Epithelial cell of prostate (primary cell): Measurements from ENCODE around the gene LDLRAD4.
A peak's percentile ranks its signal among the peaks of the same experiment; 100 is the strongest.

Experiments
- DNase-seq: peaks from one replicate; pipeline ENCODE4 v3.0.0-alpha.2; 2011; ENCODE audit warnings: low read depth, low spot score
- H3K27ac ChIP-seq: fragments of 450-650 bp; 2 replicates; pipeline ENCODE4 v1.5.1; 2017; ENCODE audit warnings: mild to moderate bottlenecking

LDLRAD4 gene

DNA sequence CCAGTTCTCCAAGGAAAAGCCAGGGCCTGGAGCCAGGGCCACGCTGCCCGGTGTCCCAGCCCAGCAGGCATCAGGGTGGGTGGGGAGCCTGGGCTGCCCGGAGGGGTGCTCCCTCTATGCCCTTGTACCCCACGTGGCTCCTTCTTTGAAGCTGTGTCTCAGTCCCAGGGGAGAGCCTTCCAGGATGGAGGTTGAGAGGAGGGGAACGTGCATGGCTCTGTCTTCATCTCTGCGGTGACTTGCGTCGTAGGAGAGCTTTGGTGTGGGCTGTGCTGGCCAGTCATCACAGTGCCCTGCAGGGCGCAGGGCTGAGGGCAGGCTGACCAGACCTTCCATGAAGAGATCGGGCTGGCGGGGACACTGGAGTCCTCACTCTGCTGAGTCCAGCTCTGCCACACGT is 197.2 kb downstream of the LDLRAD4 start:
- H3K27ac ChIP-seq, result no peak overlapping the region
- no peak for DNase-seq

DNA sequence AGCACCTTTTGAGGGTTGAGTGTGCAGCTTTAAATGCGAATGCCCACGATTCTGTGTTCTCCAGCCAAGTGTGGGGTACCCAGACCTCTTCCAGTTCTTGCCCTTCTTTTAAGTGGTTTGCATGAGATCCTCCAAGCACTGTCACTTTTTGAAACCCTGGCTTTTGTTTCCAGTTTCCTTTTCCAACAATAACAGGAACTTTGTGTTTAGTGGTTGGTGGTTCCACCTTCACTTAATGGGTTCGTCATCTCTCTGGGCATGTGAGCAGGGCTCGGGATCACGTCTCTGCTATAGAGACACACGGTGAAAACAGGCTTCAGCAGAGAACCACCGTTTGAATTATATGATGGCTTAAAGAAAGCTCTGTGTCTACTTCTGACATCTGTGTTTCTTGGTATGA is 197.6 kb downstream of the LDLRAD4 start:
- no peak for DNase-seq
- no peak overlapping the region for H3K27ac ChIP-seq

DNA sequence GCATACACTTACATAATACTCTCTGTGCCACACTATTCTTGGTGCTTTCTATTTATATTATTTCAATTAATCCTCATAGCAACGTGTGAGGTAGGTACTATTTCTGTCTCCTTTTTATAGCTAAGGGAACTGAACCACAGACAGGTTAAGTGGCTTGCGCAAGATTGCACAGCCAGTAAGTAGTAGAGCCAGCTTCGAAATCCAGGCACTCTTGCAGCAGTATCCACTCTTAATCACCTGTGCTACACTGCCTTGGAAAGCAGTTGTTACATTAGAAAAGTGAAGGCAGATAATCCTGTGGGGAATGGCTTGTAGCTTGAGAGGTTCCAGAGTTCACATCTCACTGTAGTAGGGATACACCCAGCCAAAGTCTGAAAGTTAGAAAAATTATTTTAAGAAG is 198.3 kb downstream of the LDLRAD4 start:
- no peak for DNase-seq
- no peak overlapping the region for H3K27ac ChIP-seq

DNA sequence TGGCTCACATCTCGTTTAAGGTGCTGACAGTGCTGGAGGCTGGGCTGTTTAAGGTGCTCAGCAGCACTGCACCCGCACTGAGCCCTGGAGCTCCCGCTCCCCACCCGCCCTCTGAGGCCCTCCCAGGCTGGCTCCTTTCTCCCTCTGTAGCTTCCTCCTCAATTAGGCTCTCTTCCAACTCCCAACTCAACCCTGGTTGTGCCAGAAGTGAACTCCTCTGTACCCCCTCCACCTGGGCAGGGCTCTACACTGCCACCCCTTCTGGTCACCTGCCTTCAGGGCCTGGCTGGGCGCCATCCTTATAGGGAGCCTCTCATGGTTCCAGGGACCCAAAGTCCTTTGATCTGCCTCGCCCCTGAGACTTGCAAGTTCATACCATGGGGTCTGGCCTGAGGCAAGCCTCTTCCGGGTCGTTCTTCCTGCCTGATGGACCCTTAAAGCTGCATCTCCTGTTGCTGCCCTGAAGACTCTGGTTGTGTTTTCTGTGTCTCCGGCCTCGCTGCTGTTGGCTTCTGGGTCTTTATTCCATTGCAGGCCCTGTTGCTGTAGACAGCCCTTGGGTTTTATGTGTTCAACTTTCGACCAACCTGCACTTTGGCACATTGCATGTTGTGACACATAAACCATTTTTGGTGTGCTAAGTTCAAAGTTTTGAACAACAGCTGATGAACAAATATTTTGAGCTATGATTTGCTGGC is 199.6 kb downstream of the LDLRAD4 start:
- DNase-seq, result no peak

DNA sequence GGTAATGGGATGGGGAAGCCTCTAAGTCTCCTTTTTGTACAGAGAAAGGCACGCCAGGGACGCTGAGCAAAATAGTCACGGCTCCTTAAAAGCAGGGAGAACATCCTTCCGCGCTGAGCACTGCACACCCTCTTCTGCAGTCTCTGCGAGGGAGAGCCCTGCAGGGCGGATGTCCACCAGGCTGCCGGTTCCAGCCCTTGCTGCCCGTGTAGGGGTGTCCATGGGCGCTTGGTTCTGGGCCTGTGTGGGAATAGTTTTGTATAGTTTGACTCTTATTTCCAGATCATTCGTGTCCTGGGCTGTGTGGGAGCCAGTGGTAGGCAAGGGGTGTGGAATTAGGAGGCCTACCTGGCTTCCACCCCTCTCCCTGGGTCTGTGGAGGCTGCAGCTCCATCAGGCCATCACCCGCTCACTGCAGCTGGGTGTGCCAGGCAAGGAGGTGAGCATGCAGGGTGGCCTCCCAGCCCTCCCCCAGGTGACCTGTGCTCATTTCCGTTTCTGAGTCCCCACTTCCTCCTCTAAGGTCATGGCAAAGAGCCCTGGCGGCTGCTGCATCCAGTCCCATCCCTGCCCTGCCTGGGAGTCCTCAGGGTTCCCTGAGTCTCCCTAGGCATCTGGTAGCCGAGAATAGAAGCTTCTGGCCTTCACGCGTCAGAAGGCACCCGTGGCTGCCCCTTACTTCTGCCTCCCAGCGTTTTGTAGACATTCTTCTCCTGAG is 202.6 kb downstream of the LDLRAD4 start:
- no peak overlapping the region for H3K27ac ChIP-seq
- no peak for DNase-seq

More for the DNA sequence above, 199.6 kb downstream of the LDLRAD4 start:
- H3K27ac ChIP-seq, result no peak overlapping the region

DNA sequence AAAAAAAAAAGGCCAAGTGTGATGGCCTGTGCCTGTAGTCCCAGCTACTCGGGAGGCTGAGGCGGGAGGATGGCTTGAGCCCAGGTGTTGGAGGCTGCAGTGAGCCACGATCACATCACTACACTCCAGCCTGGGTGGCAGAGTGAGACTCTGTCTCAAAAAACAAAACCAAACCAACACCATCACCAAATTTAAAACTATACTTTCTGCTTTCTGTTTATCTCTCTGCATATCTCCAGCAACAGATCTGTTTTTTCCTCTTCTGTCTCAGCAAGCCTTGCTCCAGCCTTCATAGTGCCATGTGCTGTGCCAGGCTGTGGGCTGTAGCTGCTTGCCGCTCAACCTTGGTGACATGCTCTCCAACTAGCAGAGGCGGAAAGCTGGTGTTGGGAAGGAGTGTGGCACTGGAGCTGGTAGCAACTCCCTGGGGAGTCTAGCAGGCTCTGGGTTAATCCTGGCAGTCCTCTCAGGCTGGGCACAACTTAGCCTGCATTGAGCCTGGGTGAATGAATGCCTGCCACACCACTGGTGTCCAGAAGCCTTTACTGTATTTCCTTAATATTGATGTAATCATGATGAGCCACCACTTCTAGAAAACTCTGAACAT is 204.1 kb downstream of the LDLRAD4 start:
- no peak for DNase-seq
- H3K27ac ChIP-seq, result no peak overlapping the region

DNA sequence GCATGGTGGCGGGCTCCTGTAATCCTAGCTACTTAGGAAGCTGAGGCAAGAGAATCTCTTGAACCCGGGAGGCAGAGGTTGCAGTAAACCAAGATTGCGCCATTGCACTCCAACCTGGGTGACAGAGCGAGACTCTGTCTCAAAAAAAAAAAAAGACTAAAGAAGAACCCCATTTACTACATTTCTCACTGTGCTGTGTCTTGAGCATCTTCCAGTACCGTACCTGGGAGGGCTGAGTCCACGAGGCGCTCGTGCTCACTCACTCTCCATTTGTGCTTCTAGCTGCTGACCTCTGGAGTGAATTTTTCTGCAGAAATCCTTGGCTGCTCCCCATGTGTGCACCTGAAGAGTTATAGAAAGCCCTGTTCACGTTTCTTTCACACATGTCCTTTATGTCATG is 204.8 kb downstream of the LDLRAD4 start:
- no peak for DNase-seq
- H3K27ac ChIP-seq, result no peak overlapping the region

DNA sequence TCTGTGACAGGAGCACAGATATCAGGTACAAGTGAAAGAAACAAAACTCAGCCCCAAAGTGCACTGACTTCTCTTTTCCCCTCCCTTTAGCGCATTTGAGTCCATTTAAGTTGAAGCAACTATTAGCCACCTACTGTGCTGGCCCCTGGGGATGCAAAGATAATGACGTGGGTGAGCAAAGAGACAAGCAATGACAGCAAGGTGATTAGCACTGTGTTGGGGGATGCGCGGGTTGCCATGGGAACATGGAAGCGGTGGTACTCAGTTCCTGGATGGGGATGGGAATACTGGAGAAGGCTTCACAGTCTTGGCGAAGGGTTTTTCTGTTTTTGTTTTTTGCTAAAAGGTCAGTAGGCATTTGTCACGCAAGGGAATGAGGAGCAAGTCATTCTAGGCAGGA is 205.8 kb downstream of the LDLRAD4 start:
- no peak overlapping the region for H3K27ac ChIP-seq

DNA sequence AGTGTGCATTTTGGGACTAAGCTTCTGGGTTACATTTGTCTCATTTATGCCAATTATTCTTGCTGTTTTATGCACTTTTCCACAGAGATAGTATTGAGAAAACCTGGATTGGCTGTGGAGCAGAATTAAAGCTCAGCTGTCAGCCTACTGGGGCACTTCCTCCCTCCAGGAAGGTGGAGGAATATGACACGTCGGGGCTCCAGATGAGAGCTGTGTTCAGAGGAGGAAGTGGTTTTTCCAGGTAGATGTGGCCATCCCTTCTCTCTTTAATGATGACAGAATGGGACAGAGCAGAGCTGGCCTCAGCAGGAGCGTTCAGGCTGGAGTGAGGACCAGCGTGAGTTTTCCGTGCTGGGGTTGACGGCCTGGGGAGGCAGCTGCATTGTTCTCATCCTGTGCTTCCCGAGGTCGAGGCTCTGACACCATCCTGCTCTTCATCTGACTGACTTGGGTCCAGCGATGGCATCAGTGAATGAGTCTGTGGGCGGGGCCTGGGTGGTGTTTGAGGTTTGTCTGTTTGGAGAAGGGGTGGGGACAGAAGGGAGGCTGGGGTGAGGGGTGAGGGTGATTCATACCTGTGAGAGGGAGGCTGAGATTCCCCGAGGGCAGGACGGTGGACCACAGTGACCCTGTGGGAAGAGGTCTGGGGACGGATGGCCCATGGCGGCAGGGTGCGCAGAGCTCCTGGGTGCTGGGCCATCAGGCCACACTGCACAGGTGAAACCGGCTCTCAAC is 207.0 kb downstream of the LDLRAD4 start:
- no peak for DNase-seq
- no peak overlapping the region for H3K27ac ChIP-seq

More for the DNA sequence above, 205.8 kb downstream of the LDLRAD4 start:
- DNase-seq, result no peak

DNA sequence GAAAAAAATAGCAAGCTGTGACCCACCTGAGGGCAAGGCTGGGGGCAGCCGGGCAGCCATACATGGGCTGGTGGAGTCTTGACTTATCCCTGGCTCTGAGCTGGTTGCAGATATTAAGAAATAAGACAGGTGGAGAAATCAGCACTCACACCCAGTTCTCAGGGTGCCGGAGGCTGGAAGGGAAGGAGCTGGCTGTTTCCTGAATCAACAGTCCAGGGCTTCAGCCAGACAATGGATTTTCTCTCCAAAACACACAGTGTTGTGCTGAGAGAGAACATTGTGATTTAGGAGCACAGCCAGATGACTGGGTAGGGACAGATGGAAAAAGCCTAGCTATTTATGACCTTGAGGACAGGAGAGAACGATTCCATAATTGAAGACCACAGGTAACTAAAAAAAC is 208.8 kb downstream of the LDLRAD4 start:
- no peak for DNase-seq
- H3K27ac ChIP-seq, result no peak overlapping the region

DNA sequence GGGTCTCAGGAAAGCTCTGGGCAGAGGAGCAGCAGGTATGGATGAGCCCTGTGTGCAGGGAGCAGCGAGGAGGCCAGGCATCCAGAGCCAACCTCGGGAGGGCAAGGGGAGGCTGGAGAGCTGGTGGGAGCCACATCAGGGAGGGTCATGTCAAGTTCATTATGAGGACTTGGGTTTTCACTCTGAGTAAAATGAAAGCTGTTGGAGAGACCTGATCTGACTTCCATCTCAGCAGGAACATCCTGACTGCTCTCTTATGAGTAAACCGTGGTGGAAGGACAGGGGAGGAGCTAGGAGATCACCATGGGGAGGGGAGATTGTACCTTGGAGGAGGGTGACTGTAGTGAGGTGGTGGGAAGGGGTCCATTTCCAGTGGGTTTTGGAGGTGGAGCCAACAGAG is 209.8 kb downstream of the LDLRAD4 start:
- no peak overlapping the region for H3K27ac ChIP-seq
- no peak for DNase-seq

DNA sequence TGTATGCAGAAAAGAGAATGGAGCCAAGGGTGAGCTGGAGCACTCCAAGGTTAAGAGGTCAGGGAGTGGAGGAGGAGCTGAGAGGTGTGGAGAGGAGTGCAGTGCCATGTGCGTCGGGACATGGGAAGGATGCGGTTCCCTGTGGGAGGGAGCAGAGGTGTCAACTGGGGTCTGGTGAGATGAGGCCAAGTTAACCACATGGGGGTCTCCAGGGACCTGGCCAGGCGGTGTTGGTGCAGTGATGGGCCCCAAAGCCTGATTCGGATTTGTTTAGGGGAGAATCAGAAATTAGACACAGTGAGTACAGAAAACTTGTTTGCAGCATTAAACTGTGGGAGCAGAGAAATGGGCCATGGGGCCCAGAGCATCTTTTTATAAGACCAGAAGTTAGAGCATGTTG is 210.5 kb downstream of the LDLRAD4 start:
- DNase-seq, result no peak
- no peak overlapping the region for H3K27ac ChIP-seq

DNA sequence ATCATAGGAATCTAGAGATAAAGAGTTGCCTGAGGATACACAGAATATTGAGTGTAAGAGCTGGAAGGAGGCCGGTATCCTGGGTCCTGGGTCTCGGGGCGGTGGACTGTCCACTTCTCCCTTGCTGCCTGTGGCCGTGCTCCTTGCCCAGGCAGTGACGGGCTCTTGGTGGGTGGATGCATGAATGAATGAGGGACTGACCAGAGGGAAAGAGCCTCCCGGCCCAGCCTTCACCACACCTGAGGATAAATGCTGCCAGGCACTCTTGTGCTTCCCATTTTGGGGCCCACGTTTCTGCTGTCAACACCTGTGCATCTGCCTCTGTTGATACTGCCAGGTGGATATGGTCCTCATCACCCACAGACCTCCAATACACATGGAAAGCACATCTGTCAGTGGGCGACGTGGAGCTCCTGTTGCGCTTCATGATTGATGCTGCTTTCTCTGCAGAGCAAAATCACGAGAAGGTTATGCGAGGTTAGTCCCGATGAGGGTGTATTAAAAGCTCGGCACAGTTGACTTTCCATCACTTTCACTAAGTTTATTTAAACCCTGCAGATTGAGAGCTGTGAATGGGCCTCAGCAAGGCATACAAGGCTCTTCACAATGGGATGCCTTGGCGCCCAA is 211.4 kb downstream of the LDLRAD4 start:
- no peak for DNase-seq
- no peak overlapping the region for H3K27ac ChIP-seq

DNA sequence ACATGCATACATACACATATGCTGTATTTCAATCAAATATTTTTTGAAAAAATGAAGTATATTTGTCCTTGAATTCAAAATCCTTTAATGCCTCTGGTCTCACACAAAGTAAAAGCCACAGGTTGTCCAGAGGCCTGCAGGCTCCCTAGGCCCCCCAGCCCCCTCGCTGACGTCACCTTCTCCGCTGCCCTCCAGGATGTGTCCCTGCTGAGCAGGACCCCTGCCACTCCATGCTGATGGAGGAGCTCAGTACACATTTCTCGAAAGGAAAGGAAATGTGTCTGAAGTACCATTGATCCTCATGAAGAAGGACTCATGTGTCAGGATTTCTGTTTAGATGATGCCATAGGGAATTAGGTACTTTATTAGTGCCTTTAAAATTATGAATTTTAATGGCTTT is 212.1 kb downstream of the LDLRAD4 start:
- no peak for DNase-seq
- no peak overlapping the region for H3K27ac ChIP-seq

DNA sequence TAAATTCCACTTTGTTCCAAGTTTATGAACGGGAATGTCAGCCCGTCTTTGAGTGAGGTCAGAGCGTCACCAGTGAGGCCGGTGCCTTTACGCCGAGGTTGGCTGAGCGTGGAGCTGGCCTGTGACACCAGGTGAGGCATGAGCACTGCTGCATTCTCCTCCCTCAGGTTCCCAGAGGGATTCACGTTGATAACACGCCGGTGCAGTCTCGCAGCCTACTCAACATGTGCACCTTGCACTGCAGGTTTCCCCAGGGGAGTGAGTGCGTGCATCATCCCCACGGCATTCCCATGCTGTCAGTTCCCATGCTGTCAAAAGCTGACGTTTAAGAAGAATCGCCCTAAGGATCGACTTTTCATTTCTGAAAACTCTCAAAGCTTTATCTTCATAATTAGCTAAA is 213.3 kb downstream of the LDLRAD4 start:
- no peak overlapping the region for H3K27ac ChIP-seq
- DNase-seq, result no peak

DNA sequence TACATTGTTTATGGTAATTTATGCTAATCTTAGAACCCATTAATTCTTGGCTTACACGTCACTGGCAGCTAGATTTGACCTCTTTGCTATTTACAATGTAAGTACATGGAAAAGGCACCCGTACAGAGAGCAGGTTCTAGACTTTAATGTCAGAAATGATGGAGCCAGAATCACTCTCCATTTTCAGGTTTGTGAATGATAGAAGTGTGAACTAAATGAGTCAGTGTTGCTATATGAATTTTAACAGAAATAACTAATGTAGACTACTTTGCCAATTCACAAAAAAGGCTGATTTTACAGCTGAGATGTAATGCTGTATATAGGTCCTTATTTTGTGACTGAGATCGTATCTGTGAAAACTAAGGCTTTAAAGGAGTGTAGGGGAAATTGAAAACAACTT is 214.6 kb downstream of the LDLRAD4 start:
- no peak for DNase-seq
- no peak overlapping the region for H3K27ac ChIP-seq

DNA sequence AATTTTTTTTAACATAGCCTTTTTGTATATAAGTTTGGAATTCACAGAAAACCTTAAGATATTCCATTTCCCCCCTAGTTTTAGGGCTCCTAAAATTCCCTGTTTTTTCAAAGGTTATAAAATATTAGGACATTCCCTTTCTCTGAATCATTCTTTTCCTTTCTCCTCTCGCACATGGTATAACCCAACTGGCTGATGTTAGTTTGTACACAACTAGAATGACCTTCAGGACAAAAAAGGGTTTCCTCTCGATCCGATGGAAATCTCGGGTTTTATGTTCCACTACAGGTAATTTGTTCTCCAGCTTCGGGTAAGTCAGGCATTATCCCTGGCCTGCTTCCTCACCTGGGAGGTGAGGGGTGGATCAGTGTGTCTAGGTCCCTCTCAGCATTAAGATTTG is 215.1 kb downstream of the LDLRAD4 start:
- no peak overlapping the region for H3K27ac ChIP-seq
- no peak for DNase-seq

DNA sequence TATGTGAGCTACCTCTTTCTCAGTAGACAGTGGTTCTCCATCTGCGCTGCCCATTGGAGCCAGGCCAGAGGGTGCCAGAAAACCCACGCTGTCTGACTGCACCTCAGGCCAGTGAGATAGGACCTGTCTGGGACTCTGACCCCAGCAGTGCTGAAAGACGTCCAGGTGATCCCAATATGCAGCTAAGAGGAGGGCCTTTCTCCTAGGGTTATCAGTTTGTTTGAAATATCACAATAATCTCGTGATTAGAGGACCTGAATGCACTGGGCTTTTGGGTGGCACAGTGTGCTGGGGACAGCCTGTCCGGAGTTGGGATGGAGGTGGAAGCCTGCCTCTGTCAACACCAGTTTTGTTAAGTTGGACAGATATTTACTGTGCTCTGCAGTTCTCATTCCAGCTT is 216.3 kb downstream of the LDLRAD4 start:
- H3K27ac ChIP-seq, result no peak overlapping the region
- no peak for DNase-seq

DNA sequence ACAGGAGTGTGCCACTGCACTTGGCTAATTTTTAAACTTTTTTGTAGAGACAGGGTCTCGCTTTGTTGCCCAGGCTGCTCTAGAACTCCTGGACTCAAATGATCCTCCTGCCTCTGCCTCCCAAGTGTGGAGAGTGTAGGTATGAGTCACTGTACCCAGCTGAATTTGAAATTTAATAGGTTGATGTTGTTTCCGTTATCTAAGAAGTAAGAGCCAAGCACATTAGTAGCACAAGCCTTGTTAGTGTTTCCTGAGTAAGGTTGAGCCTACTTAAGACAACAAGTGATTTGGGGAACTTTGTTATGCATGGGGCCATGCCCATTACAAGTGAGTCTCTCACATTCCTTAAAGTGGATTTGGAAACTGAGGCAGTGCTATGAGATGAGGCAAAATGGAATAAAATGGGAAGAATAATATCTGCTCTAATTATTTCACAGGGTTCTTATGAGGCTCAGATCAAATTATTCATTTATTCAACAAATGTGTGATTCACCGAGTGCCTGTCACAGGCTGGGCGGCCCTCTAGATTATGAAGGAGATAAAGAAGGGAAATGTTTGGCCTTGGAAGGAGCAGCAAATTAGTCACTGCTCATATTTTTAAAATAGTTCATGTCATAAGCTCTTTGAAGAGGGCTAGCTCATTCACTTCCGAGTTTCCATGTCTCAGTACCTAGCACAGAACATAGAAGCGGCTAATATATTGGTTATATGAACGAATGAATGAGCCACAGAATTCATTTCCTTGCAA is 217.2 kb downstream of the LDLRAD4 start:
- peak; percentile 6 for DNase-seq
- no peak overlapping the region for H3K27ac ChIP-seq

DNA sequence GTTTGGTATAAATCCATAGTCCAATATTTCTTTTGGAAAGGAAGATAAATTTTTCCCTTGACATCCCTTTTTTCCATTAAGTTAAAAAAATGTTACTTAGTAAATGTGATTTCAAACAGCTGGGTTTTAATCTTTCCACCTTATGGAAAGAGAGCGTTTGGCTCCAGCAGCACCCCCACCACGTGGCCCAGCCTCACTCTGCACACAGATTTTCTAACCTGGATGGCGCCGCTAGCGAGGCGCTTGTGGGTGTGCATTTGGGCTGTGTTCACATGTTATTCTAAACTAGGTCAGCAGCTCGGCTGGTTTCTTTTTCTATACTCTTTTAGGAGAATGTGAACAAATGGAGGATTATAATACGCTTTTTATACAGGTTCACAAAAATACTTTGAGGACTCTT is 218.0 kb downstream of the LDLRAD4 start:
- no peak overlapping the region for H3K27ac ChIP-seq
- no peak for DNase-seq
